ENCODE measurements around the gene ATF6B. TPM values are rescaled to one million over a fixed set of nuclear protein-coding genes. Genes with fewer than 3 reads are reported as not detected.

ATF6B gene
- polyA plus RNA-seq, 2 donors: 47.5 to 60.2 TPM

- Histone ChIP-seq H3K4me3 (ENCODE audit: low read depth in 1 of 2, low read length in 2 of 2) (no peak overlapping the region), H3K9me3 (ENCODE audit: control insufficient read depth in 2 of 2, insufficient read depth in 1 of 2, low read depth in 1 of 2, low read length in 1 of 2) (no peaks in the 10 kb centered on the region), H3K27me3 (ENCODE audit: control insufficient read depth in 1 of 2, insufficient read depth in 2 of 2, low read length in 2 of 2) (no peaks in the 10 kb centered on the region), H3K36me3 (ENCODE audit: control insufficient read depth in 2 of 2, insufficient read depth in 2 of 2, low read length in 1 of 2) (no peaks in the 10 kb centered on the region), H3K4me1 (ENCODE audit: control insufficient read depth in 2 of 2, insufficient read depth in 2 of 2, low read length in 1 of 2) (peaks cover 4 to 7% of the 10 kb centered on the region in 2 donors), H3K27ac (ENCODE audit: low read depth in 2 of 2, low read length in 1 of 2) (no peak overlapping the region)
- WGBS, 2 donors: 82 to 87% methylated on average over 4 of the region's 4 CpGs
Observed at GRCh38 chr6:32133786-32134185, 5.7 kb upstream of the ATF6B start.

- Histone ChIP-seq H3K4me1 (ENCODE audit: control insufficient read depth in 2 of 2, insufficient read depth in 2 of 2, low read length in 1 of 2) (peaks cover 14 to 16% of the 10 kb centered on the region in 2 donors), H3K27ac (ENCODE audit: low read depth in 2 of 2, low read length in 1 of 2) (peak overlapping the region; percentile 71 to 76), H3K27me3 (ENCODE audit: control insufficient read depth in 1 of 2, insufficient read depth in 2 of 2, low read length in 2 of 2) (no peaks in the 10 kb centered on the region), H3K4me3 (ENCODE audit: low read depth in 1 of 2, low read length in 2 of 2) (no peak overlapping the region), H3K36me3 (ENCODE audit: control insufficient read depth in 2 of 2, insufficient read depth in 2 of 2, low read length in 1 of 2) (no peaks in the 10 kb centered on the region), H3K9me3 (ENCODE audit: control insufficient read depth in 2 of 2, insufficient read depth in 1 of 2, low read depth in 1 of 2, low read length in 1 of 2) (no peaks in the 10 kb centered on the region)
Observed at GRCh38 chr6:32132110-32132509, 4.1 kb upstream of the ATF6B start.

- H3K9me3 ChIP-seq (ENCODE audit: control insufficient read depth in 2 of 2, insufficient read depth in 1 of 2, low read depth in 1 of 2, low read length in 1 of 2): no peaks in the 10 kb centered on the region
- peak overlapping the region; percentile 44 to 47 for H3K27ac ChIP-seq (ENCODE audit: low read depth in 2 of 2, low read length in 1 of 2)
- H3K36me3 ChIP-seq (ENCODE audit: control insufficient read depth in 2 of 2, insufficient read depth in 2 of 2, low read length in 1 of 2): no peaks in the 10 kb centered on the region
- WGBS, 2 donors: 87 to 89% methylated on average over 14 of the region's 14 CpGs
- peaks cover 16 to 19% of the 10 kb centered on the region in 2 donors for H3K4me1 ChIP-seq (ENCODE audit: control insufficient read depth in 2 of 2, insufficient read depth in 2 of 2, low read length in 1 of 2)
- no peaks in the 10 kb centered on the region for H3K27me3 ChIP-seq (ENCODE audit: control insufficient read depth in 1 of 2, insufficient read depth in 2 of 2, low read length in 2 of 2)
- no peak overlapping the region for H3K4me3 ChIP-seq (ENCODE audit: low read depth in 1 of 2, low read length in 2 of 2)
Observed at GRCh38 chr6:32131439-32131948, 3.4 kb upstream of the ATF6B start.

GRCh38 chr6:32129297-32130088, 1.4 kb upstream of the ATF6B start:
- H3K36me3 ChIP-seq (ENCODE audit: control insufficient read depth in 2 of 2, insufficient read depth in 2 of 2, low read length in 1 of 2): peaks cover under 1 to 2% of the 10 kb centered on the region in 2 donors
- WGBS, 2 donors: 24 to 29% methylated on average over 22 of the region's 22 CpGs
- no peaks in the 10 kb centered on the region for H3K27me3 ChIP-seq (ENCODE audit: control insufficient read depth in 1 of 2, insufficient read depth in 2 of 2, low read length in 2 of 2)
- peaks cover 16 to 19% of the 10 kb centered on the region in 2 donors for H3K4me1 ChIP-seq (ENCODE audit: control insufficient read depth in 2 of 2, insufficient read depth in 2 of 2, low read length in 1 of 2)
- H3K27ac ChIP-seq (ENCODE audit: low read depth in 2 of 2, low read length in 1 of 2): peak overlapping the region; percentile 92 to 93
- H3K4me3 ChIP-seq (ENCODE audit: low read depth in 1 of 2, low read length in 2 of 2): peak overlapping the region; percentile 59 to 98
- H3K9me3 ChIP-seq (ENCODE audit: control insufficient read depth in 2 of 2, insufficient read depth in 1 of 2, low read depth in 1 of 2, low read length in 1 of 2): no peaks in the 10 kb centered on the region

DNA sequence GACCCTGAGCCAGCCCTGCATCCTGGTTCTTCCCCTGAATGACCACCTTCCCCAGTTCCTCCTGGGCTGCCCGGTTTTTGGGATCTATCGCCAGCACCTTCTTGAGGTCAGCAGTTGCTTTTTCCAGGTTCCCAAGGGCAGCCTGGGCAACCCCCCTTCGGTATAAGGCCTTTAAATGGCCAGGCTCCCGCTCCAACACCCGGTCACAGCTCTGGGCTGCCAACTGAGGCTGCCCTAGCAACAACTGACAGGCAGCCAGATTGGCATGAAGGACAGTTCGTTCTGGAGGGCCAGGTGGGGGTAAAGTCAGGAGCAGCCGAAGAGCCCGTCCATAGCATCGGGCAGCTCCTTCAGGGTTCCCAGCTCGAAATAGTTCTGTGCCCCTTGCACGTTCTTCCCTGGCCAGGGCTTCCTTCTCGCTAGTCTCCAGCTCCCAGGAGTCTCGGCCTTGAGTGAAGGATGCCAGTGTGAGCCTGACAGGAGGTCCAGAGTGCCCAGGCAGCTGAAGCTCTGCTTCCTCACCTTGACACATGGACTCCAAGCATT, 778 bp upstream of the ATF6B start:
- Histone ChIP-seq H3K36me3 (ENCODE audit: control insufficient read depth in 2 of 2, insufficient read depth in 2 of 2, low read length in 1 of 2) (peaks cover 2 to 8% of the 10 kb centered on the region in 2 donors), H3K9me3 (ENCODE audit: control insufficient read depth in 2 of 2, insufficient read depth in 1 of 2, low read depth in 1 of 2, low read length in 1 of 2) (no peaks in the 10 kb centered on the region), H3K27ac (ENCODE audit: low read depth in 2 of 2, low read length in 1 of 2) (peak overlapping the region; percentile 92 to 93), H3K27me3 (ENCODE audit: control insufficient read depth in 1 of 2, insufficient read depth in 2 of 2, low read length in 2 of 2) (no peaks in the 10 kb centered on the region), H3K4me3 (ENCODE audit: low read depth in 1 of 2, low read length in 2 of 2) (peak overlapping the region; percentile 59 to 98), H3K4me1 (ENCODE audit: control insufficient read depth in 2 of 2, insufficient read depth in 2 of 2, low read length in 1 of 2) (peaks cover 16 to 19% of the 10 kb centered on the region in 2 donors)
- WGBS, 2 donors: 81 to 84% methylated on average over 13 of the region's 13 CpGs

DNA sequence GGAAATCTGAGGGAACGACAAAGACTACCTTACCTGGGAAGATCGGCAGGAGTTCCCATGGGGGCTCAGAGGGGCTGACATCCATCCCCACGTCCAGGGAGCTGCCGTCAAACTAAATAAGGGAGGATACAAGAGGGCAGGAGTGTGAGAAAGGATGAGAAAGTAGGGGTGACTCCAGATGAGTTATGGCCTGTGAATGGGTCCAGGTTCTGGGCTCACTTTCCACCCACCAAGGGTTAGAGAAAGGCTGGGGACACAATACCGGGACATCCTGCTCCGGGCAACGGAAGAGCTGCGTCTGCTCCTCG, 683 bp downstream of the ATF6B start:
- Histone ChIP-seq H3K27ac (ENCODE audit: low read depth in 2 of 2, low read length in 1 of 2) (peak overlapping the region; percentile 83 to 96), H3K27me3 (ENCODE audit: control insufficient read depth in 1 of 2, insufficient read depth in 2 of 2, low read length in 2 of 2) (no peaks in the 10 kb centered on the region), H3K9me3 (ENCODE audit: control insufficient read depth in 2 of 2, insufficient read depth in 1 of 2, low read depth in 1 of 2, low read length in 1 of 2) (no peaks in the 10 kb centered on the region), H3K4me1 (ENCODE audit: control insufficient read depth in 2 of 2, insufficient read depth in 2 of 2, low read length in 1 of 2) (peaks cover 16 to 18% of the 10 kb centered on the region in 2 donors), H3K4me3 (ENCODE audit: low read depth in 1 of 2, low read length in 2 of 2) (peak overlapping the region; percentile 98 to 99), H3K36me3 (ENCODE audit: control insufficient read depth in 2 of 2, insufficient read depth in 2 of 2, low read length in 1 of 2) (peaks cover 5 to 8% of the 10 kb centered on the region in 2 donors)
- 3 to 5% methylated on average over 9 of the region's 9 CpGs for WGBS, 2 donors

DNA sequence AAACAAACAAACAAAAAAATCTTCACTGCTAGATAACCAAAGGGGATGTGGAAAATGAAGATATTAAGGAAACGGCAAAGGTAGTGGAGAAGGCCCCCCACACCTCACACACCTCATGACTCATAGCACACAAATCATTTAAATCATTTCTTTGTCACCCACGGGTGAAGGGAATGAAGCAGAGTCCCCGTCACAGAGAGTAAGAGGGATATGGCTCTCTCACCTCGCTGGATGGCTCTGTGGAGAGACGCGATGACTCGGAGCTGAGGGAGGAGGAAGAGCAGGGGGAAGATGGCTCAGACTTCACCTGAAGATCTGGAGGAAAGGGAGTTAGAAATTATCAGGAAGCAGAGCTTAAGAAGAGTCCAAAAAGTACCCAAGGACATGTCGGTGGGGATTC, 1.2 kb downstream of the ATF6B start:
- peaks cover 16 to 18% of the 10 kb centered on the region in 2 donors for H3K4me1 ChIP-seq (ENCODE audit: control insufficient read depth in 2 of 2, insufficient read depth in 2 of 2, low read length in 1 of 2)
- no peaks in the 10 kb centered on the region for H3K9me3 ChIP-seq (ENCODE audit: control insufficient read depth in 2 of 2, insufficient read depth in 1 of 2, low read depth in 1 of 2, low read length in 1 of 2)
- peak overlapping the region; percentile 98 to 99 for H3K4me3 ChIP-seq (ENCODE audit: low read depth in 1 of 2, low read length in 2 of 2)
- H3K27ac ChIP-seq (ENCODE audit: low read depth in 2 of 2, low read length in 1 of 2): no peak overlapping the region
- peaks cover 5 to 11% of the 10 kb centered on the region in 2 donors for H3K36me3 ChIP-seq (ENCODE audit: control insufficient read depth in 2 of 2, insufficient read depth in 2 of 2, low read length in 1 of 2)
- no peaks in the 10 kb centered on the region for H3K27me3 ChIP-seq (ENCODE audit: control insufficient read depth in 1 of 2, insufficient read depth in 2 of 2, low read length in 2 of 2)
- 39 to 46% methylated on average over 8 of the region's 8 CpGs for WGBS, 2 donors

DNA sequence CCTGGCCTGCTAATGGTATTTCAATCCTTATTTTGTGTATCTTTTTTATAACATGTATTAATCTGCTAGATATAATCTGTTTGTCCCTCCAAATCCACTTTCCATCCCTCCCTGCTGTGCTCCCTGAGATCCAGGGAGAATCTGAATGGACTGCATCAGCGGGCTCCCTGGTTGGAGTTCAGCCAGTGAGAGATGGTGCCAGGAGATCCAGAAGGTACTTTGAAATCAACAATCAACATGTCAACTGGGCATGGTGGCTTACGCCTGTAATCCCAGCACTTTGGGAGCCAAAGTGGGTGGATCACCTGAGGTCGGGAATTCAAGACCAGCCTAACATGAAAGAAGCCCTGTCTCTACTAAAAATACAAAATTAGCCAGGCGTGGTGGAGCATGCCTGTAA, 4.4 kb downstream of the ATF6B start:
- Histone ChIP-seq H3K4me3 (ENCODE audit: low read depth in 1 of 2, low read length in 2 of 2) (no peak overlapping the region), H3K36me3 (ENCODE audit: control insufficient read depth in 2 of 2, insufficient read depth in 2 of 2, low read length in 1 of 2) (peaks cover 15 to 27% of the 10 kb centered on the region in 2 donors), H3K27me3 (ENCODE audit: control insufficient read depth in 1 of 2, insufficient read depth in 2 of 2, low read length in 2 of 2) (no peaks in the 10 kb centered on the region), H3K27ac (ENCODE audit: low read depth in 2 of 2, low read length in 1 of 2) (no peak overlapping the region), H3K4me1 (ENCODE audit: control insufficient read depth in 2 of 2, insufficient read depth in 2 of 2, low read length in 1 of 2) (peaks cover 11 to 13% of the 10 kb centered on the region in 2 donors), H3K9me3 (ENCODE audit: control insufficient read depth in 2 of 2, insufficient read depth in 1 of 2, low read depth in 1 of 2, low read length in 1 of 2) (no peaks in the 10 kb centered on the region)
- 65 to 69% methylated on average over 4 of the region's 4 CpGs for WGBS, 2 donors

DNA sequence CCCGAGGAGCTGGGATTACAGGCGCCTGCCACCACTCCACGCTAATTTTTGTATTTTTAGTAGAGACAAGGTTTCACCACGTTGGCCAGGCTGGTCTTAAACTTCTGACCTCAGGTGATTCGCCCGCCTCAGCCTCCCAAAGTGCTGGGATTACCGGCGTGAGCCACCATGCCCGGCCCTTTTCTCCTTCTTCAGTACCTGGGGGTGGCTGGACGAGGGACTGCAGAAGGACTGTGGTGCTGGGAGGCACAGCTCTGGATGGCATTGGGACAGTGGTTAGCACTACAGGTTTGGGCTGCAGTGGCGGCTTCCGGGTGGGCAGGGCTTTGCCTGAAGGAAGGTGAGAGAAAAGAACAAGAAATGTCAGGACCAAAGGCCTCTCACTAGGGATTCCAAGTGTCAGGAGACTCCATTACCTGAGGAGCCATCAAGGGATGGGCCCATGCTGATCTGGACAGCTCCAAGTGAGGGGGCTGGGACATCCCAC, 7.4 kb downstream of the ATF6B start:
- 91 to 97% methylated on average over 11 to 12 of the region's 12 CpGs for WGBS, 2 donors
- H3K9me3 ChIP-seq (ENCODE audit: control insufficient read depth in 2 of 2, insufficient read depth in 1 of 2, low read depth in 1 of 2, low read length in 1 of 2): no peaks in the 10 kb centered on the region
- H3K36me3 ChIP-seq (ENCODE audit: control insufficient read depth in 2 of 2, insufficient read depth in 2 of 2, low read length in 1 of 2): peaks cover 16 to 54% of the 10 kb centered on the region in 2 donors
- H3K4me3 ChIP-seq (ENCODE audit: low read depth in 1 of 2, low read length in 2 of 2): no peak overlapping the region
- H3K4me1 ChIP-seq (ENCODE audit: control insufficient read depth in 2 of 2, insufficient read depth in 2 of 2, low read length in 1 of 2): peaks cover 0 to 2% of the 10 kb centered on the region in 2 donors
- H3K27me3 ChIP-seq (ENCODE audit: control insufficient read depth in 1 of 2, insufficient read depth in 2 of 2, low read length in 2 of 2): no peaks in the 10 kb centered on the region
- no peak overlapping the region for H3K27ac ChIP-seq (ENCODE audit: low read depth in 2 of 2, low read length in 1 of 2)
